ENCODE results near the gene BTBD9. TPM values are rescaled to one million over a fixed set of nuclear protein-coding genes. Genes with fewer than 3 reads are reported as not detected.

Gene BTBD9
- total RNA-seq, 4 donors from 2014 or later = 10.6 to 16.6 (median 15.1) TPM

DNA sequence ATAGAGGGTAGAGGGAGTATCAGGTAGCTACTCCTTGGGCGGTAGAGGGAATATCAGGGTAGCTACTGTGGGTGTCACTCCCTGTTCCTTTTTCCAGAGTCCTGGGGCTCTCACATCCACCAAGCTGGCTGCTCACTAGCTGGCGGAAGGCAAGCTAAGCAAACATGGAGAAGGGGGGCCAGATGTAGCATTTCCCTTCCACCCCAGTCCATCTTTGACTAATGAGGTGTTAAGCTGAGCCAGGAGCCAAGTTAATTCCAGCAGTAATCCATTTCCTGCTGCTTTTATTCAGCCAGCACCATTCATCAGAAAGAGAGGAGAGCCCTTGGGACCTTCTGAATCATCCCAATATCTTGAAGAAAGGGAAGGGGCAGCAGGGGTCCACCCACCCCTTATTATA lies 490.2 kb downstream of the BTBD9 start:
- no peak for TF ChIP-seq POLR2A (IDR thresholded peaks at IDR 0.05)
- 76 to 93% methylated on average over 2 of the region's 2 CpGs for WGBS, 2 donors
- no peak overlapping the region for H3K4me3 ChIP-seq (ENCODE audit: low read depth, poor library complexity, severe bottlenecking)
- no peak for DNase-seq (ENCODE audit: low spot score in 2 of 2)
- intact Hi-C loops (cut with DNase I; ENCODE audit: low total_unique reads) = no loop called here

DNA sequence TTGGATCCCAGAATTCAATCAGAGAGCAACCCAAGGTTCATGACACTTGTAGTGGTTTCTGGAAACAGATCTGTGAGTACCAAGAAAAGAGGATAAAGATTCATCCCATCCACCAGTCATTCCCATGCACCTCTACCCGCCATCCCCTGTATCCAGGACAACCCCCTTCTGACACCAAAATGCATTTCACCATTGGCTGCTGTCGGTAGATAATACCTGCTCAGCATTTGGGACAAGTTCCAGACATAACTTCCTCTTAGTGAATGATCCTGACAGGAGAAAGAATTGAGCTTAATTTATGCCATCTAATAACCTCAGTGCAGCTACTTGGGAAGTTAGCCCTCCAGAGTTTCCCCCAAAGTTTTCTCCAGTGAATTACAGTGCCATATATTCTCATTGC lies 491.1 kb downstream of the BTBD9 start:
- no peak for DNase-seq (ENCODE audit: low spot score in 2 of 2)
- TF ChIP-seq POLR2A (IDR thresholded peaks at IDR 0.05) = no peak
- TF ChIP-seq, protein P1, sequence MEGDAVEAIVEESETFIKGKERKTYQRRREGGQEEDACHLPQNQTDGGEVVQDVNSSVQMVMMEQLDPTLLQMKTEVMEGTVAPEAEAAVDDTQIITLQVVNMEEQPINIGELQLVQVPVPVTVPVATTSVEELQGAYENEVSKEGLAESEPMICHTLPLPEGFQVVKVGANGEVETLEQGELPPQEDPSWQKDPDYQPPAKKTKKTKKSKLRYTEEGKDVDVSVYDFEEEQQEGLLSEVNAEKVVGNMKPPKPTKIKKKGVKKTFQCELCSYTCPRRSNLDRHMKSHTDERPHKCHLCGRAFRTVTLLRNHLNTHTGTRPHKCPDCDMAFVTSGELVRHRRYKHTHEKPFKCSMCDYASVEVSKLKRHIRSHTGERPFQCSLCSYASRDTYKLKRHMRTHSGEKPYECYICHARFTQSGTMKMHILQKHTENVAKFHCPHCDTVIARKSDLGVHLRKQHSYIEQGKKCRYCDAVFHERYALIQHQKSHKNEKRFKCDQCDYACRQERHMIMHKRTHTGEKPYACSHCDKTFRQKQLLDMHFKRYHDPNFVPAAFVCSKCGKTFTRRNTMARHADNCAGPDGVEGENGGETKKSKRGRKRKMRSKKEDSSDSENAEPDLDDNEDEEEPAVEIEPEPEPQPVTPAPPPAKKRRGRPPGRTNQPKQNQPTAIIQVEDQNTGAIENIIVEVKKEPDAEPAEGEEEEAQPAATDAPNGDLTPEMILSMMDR (IDR thresholded peaks at IDR 0.05) = no peak
- intact Hi-C loops (cut with DNase I; ENCODE audit: low total_unique reads) = no loop called here
- 68 to 89% methylated on average over 2 of the region's 2 CpGs for WGBS, 2 donors
- H3K4me3 ChIP-seq (ENCODE audit: low read depth, poor library complexity, severe bottlenecking) = no peak overlapping the region

DNA sequence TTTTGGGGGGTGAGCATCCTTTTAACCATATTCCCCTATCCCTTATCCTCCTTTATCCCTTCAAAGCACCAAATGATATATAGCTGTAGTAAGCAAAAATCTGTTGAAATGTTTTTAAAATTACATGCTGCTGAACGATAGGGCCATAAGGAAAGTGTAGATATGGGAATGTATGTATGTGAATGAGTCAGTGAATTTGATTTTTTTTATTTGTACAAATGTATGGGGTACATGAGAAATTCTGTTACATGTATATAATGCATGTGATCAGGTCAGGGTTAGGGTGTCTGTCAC lies 493.0 kb downstream of the BTBD9 start:
- no peak for DNase-seq (ENCODE audit: low spot score in 2 of 2)
- H3K4me3 ChIP-seq (ENCODE audit: low read depth, poor library complexity, severe bottlenecking) = no peak overlapping the region
- intact Hi-C loops (cut with DNase I; ENCODE audit: low total_unique reads) = no loop called here
- 81 to 86% methylated on average over 1 of the region's 1 CpG for WGBS, 2 donors
- TF ChIP-seq POLR2A (IDR thresholded peaks at IDR 0.05) = no peak
- TF ChIP-seq, protein P1 (IDR thresholded peaks at IDR 0.05) = no peak

DNA sequence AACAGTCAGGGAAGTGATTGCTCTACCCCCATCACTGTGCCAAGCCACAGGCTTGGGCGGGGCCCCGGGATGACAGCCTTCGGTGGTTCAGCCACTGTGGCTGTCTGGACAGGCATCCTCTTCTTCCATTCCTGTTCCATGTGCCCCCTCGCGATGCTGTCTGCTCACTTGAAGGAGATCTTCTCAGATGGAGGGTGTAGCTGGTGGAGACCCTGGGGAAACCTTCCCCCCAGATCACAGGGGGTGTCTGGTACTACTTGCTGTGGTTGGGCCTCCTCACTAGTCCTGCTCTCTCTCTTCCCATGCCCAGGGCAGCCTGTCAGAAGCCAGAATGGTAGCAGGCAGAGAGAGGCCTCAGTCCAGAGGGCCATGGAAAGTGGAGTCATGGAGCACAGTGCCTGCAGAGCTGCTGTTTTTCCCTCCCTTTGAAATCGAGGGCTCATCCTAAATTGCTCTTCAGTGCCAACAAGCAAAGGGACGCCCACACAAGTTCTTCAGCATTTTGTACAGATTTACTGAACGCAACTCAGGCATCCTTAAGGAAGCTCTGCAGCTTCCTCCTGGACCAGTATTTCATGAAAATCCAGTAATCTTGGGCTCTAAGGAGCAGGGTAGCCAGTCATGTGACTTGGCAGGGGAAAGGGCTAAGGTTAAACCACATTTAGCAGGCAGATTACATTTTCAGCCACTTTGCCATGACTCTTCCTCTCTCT lies 493.6 kb downstream of the BTBD9 start:
- no peak overlapping the region for H3K4me3 ChIP-seq (ENCODE audit: low read depth, poor library complexity, severe bottlenecking)
- WGBS, 2 donors = 48 to 55% methylated on average over 8 of the region's 8 CpGs
- TF ChIP-seq POLR2A (IDR thresholded peaks at IDR 0.05) = no peak
- TF ChIP-seq, protein P1 (IDR thresholded peaks at IDR 0.05) = no peak
- intact Hi-C loops (cut with DNase I; ENCODE audit: low total_unique reads) = no loop called here
- no peak for DNase-seq (ENCODE audit: low spot score in 2 of 2)

DNA sequence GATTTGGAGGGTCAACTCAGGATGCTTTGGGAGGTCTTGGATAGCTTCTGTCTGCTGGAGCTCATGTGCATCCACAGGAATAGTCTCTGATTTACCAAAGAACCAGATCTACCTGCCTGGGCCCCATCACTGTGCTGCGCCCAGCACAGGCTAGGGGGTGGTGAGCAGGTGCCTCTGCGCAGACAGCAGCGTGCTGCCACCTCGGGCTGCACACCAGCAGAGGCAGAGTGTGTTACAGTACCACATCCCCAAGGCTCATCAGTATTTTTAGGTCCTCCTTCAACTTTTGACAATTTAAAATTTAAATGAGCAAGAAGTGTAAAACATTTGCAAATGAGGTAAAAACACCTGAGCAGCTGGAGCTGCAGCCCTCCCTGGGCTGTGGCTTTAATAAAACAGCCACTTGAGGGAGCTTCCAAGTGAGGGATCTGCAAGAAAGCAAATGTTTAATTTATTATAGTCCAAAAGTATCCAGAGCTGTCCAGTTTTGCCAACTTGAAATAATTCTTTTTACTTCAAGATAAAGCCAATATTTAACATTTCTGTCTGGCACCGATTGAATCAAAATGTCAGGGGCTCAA lies 495.3 kb downstream of the BTBD9 start:
- TF ChIP-seq, protein P1 (IDR thresholded peaks at IDR 0.05) = no peak
- TF ChIP-seq POLR2A (IDR thresholded peaks at IDR 0.05) = no peak
- no peak overlapping the region for H3K4me3 ChIP-seq (ENCODE audit: low read depth, poor library complexity, severe bottlenecking)
- WGBS, 2 donors = 95 to 97% methylated on average over 5 of the region's 5 CpGs
- DNase-seq (ENCODE audit: low spot score in 2 of 2) = no peak
- intact Hi-C loops (cut with DNase I; ENCODE audit: low total_unique reads) = no loop called here

DNA sequence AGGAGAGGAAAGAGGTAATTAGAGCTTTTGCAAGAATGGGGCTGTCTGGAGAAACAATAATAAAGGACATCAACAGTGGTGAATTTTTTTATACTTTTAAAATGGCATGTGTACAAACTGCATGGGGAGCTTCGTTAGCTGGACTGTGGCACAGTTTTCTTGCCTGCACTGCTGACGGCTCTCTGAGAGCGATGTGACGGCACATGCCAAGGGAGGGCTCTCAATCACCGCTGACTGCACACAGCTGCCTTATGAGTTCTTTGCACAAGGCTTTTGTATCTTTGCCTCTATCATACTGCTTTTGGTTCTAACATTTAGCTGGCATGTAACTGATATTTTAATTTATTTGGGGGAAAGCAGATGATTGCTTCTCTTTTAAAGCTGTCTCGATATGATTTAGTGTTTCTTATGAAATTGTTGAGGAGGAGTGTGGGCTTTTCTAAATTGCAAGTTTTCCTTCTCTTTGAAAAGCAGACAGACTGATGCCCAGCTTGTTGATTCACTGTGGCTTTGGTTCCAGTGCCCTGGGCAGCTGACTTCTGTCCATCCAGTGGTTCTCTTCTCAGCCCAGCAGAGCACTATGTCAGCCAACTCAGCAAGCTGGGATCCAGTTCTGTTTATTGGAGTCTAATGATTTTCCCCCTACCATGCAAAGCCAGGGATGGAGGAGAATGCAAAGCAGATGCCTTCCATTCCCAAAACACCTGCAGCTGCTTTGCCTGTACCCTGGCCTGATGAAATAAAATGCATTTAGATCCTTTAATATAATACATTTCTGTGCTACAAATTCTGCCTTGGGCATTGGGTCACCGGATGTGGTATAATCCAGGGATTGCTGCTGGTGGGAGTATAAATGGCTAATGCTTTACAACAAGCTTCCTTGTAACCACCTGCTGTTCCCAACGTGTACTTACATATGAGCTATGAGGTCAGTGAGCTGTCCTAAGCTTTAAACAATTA lies 496.3 kb downstream of the BTBD9 start:
- no peak for DNase-seq (ENCODE audit: low spot score in 2 of 2)
- intact Hi-C loops (cut with DNase I; ENCODE audit: low total_unique reads) = no loop called here
- H3K4me3 ChIP-seq (ENCODE audit: low read depth, poor library complexity, severe bottlenecking) = no peak overlapping the region
- 63 to 68% methylated on average over 8 of the region's 8 CpGs for WGBS, 2 donors
- TF ChIP-seq POLR2A (IDR thresholded peaks at IDR 0.05) = no peak
- TF ChIP-seq, protein P1 (IDR thresholded peaks at IDR 0.05) = no peak

Data from lower leg skin (tissue), 4 donors.